Uterus (tissue), 4 donors: ENCODE measurements around the gene NFX1. TPM values are rescaled to one million over a fixed set of nuclear protein-coding genes. Genes with fewer than 3 reads are reported as not detected.

ENCODE experiments used
- DNase-seq, 2 donors: peaks; one replicate each; pipeline ENCODE4 v3.0.0-alpha.2; 2019 to 2020
- H3K27ac ChIP-seq, 2 donors: fragments of 200-600 bp; sonication (generic); 1 replicate in 1 of 2; 2 replicates in 1 of 2; pipeline ENCODE4 v1.5.1; 2016 to 2018
- H3K27me3 ChIP-seq, 2 donors: fragments of 200-600 bp; sonication (generic); one replicate each; pipeline ENCODE4 v1.5.1; 2018 to 2019; ENCODE audit warnings: control low read depth in 1 of 2
- H3K36me3 ChIP-seq, 2 donors: fragments of 200-600 bp; sonication (generic); one replicate each; pipeline ENCODE4 v1.5.1; 2019; ENCODE audit warnings: control low read depth in 1 of 2
- H3K4me1 ChIP-seq, 2 donors: fragments of 200-600 bp; sonication (generic); one replicate each; pipeline ENCODE4 v1.5.1; 2018 to 2019; ENCODE audit warnings: control low read depth in 1 of 2
- H3K4me3 ChIP-seq, 2 donors: fragments of 200-600 bp; sonication (generic); 1 replicate in 1 of 2; 2 replicates in 1 of 2; pipeline ENCODE4 v1.5.1; 2018 to 2019; ENCODE audit warnings: mild to moderate bottlenecking in 1 of 2
- H3K9me3 ChIP-seq, 2 donors: fragments of 200-600 bp; sonication (generic); one replicate each; pipeline ENCODE4 v1.5.1; 2019; ENCODE audit warnings: control low read depth in 1 of 2
- POLR2A ChIP-seq, 2 donors: fragments of 450-650 bp; IDR thresholded peaks; one replicate each; pipeline ENCODE4 v1.6.1; 2016; ENCODE audit warnings: antibody characterized with exemption in 2 of 2, mild to moderate bottlenecking in 1 of 2, moderate library complexity in 1 of 2
- intact Hi-C: fragments of 100-400 bp; cut with DNase I; formaldehyde crosslinking; loops from one replicate; pipeline ENCODE4 v1.15.1; 2023; ENCODE audit warnings: low total_unique reads
- total RNA-seq, 4 donors: library from RNA; depleted of rRNA in 3 of 4; stranded (reverse); fragments of >200 nt in 3 of 4; gene quantifications; one replicate each; pipeline versions ENCODE4 v1.1.0 to v1.2.4, GENCODE V29; 2014 to 2023
- TF ChIP-seq, protein P1 (sequence below), 4 experiments: fragments of 200-600 bp in 2 of 4; fragments of 450-650 bp in 2 of 4; sonication (generic) in 2 of 4; IDR thresholded peaks; one replicate each; pipeline ENCODE4 v1.5.1; 2016 to 2019; ENCODE audit warnings: antibody characterized with exemption in 4 of 4, mild to moderate bottlenecking in 2 of 4, moderate library complexity in 1 of 4
- donor health status: DM: yes; HTN: yes; CAD: no.

The NFX1 gene
- total RNA-seq = 10 to 100 TPM; 18.5 to 52.9 (median 27.9) TPM

- Histone ChIP-seq H3K27ac (peak within 1 kb of the TSS; percentile 92 to 95), H3K36me3 (no peaks in the 10 kb centered on the region), H3K4me1 (peaks cover 4 to 9% of the 10 kb centered on the region in 2 donors), H3K4me3 (peak within 1 kb of the TSS; percentile 94 to 96), H3K9me3 (no peaks in the 10 kb centered on the region), H3K27me3 (no peaks in the 10 kb centered on the region)
- intact Hi-C loops = no loop called here
- DNase-seq = peak; percentile 98
- TF ChIP-seq, protein P1, sequence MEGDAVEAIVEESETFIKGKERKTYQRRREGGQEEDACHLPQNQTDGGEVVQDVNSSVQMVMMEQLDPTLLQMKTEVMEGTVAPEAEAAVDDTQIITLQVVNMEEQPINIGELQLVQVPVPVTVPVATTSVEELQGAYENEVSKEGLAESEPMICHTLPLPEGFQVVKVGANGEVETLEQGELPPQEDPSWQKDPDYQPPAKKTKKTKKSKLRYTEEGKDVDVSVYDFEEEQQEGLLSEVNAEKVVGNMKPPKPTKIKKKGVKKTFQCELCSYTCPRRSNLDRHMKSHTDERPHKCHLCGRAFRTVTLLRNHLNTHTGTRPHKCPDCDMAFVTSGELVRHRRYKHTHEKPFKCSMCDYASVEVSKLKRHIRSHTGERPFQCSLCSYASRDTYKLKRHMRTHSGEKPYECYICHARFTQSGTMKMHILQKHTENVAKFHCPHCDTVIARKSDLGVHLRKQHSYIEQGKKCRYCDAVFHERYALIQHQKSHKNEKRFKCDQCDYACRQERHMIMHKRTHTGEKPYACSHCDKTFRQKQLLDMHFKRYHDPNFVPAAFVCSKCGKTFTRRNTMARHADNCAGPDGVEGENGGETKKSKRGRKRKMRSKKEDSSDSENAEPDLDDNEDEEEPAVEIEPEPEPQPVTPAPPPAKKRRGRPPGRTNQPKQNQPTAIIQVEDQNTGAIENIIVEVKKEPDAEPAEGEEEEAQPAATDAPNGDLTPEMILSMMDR (IDR thresholded peaks at IDR 0.05) = peak in 1 of 4 experiments; percentile 3
- peak; percentile 91 to 92 for TF ChIP-seq POLR2A (IDR thresholded peaks at IDR 0.05)
Observed at GRCh38 chr9:33290247-33291030, at the start of gene NFX1. Gene NFX1 (plus strand): TSS chr9:33290516. CDS start chr9:33290573, 57 bp downstream.

GRCh38 chr9:33241298-33241697 is 49.0 kb upstream of the NFX1 start:
- TF ChIP-seq POLR2A (IDR thresholded peaks at IDR 0.05) = no peak
- TF ChIP-seq, protein P1 (IDR thresholded peaks at IDR 0.05) = no peak

DNA sequence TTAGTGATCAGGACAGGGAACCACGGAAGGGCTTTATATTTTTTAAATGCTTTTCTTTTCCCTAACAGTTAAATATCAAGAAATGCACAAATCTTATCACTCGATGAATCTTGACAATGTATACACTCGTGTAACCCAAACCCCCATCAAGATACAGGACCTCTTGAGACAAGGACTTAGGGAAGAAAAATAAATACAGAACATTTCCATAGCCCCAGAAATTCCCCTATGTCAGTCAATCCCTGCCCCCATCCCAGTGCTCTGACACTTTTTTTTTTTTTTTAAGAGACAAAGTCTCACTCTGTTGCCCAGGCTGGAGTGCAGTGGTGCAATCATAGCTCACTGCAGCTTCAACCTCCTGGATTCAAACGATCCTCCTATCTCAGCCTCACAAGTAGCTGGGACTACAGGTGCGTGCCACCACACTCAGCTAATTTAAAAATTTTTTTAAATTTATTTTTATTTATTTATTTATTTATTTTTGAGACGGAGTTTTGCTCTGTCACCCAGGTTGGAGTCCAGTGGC is 47.6 kb upstream of the NFX1 start:
- Histone ChIP-seq H3K27ac (no peak overlapping the region), H3K4me3 (no peak overlapping the region), H3K36me3 (no peaks in the 10 kb centered on the region), H3K9me3 (no peaks in the 10 kb centered on the region), H3K4me1 (no peaks in the 10 kb centered on the region), H3K27me3 (no peaks in the 10 kb centered on the region)
- no peak for DNase-seq
- TF ChIP-seq, protein P1 (IDR thresholded peaks at IDR 0.05) = no peak
- no peak for TF ChIP-seq POLR2A (IDR thresholded peaks at IDR 0.05)
- intact Hi-C loops = no loop called here

More at GRCh38 chr9:33241298-33241697, 49.0 kb upstream of the NFX1 start:
- intact Hi-C loops = no loop called here
- Histone ChIP-seq H3K4me1 (no peaks in the 10 kb centered on the region), H3K27ac (no peak overlapping the region), H3K4me3 (no peak overlapping the region), H3K36me3 (no peaks in the 10 kb centered on the region), H3K27me3 (no peaks in the 10 kb centered on the region), H3K9me3 (no peaks in the 10 kb centered on the region)
- no peak for DNase-seq

GRCh38 chr9:33244137-33244784 is 46.1 kb upstream of the NFX1 start:
- Histone ChIP-seq H3K4me1 (no peaks in the 10 kb centered on the region), H3K4me3 (no peak overlapping the region), H3K9me3 (no peaks in the 10 kb centered on the region), H3K27ac (no peak overlapping the region), H3K27me3 (no peaks in the 10 kb centered on the region), H3K36me3 (no peaks in the 10 kb centered on the region)
- DNase-seq = no peak
- intact Hi-C loops = no loop called here
- TF ChIP-seq POLR2A (IDR thresholded peaks at IDR 0.05) = no peak

DNA sequence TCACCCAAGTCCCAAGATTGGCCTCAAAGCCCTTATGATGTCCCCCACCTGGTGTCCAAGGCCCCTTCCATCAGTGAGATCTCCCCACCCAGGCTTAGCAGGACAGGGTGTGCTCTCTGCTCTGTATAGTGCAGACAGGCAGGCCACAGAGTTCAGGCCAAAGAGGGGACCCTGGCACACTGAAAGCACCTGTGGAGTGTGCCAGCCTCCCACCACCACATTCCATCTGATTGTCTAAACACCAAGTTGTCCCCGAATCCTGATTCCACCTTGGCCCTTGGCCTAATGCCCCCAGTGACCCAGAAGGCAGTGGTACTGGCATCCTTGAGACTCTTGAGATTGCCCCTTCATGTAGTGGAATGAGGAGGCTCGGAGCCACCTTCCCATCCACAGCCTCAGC is 45.0 kb upstream of the NFX1 start:
- intact Hi-C loops = no loop called here
- Histone ChIP-seq H3K4me1 (no peaks in the 10 kb centered on the region), H3K27ac (no peak overlapping the region), H3K4me3 (no peak overlapping the region), H3K36me3 (no peaks in the 10 kb centered on the region), H3K27me3 (no peaks in the 10 kb centered on the region), H3K9me3 (no peaks in the 10 kb centered on the region)
- TF ChIP-seq, protein P1 (IDR thresholded peaks at IDR 0.05) = no peak
- TF ChIP-seq POLR2A (IDR thresholded peaks at IDR 0.05) = no peak
- no peak for DNase-seq
